Panc1 (cell line): ENCODE data around the gene WSB1. TPM values are rescaled to one million over a fixed set of nuclear protein-coding genes. Genes with fewer than 3 reads are reported as not detected.

Source experiments
- ATAC-seq: fragments of 200-7000 bp; cut with Tn5 transposase; 2 replicates; pipeline ENCODE4 v1.9.1; 2020; ENCODE audit warnings: mild to moderate bottlenecking, moderate library complexity
- BruUV-seq: library from RNA; stranded (reverse); fragments of 400-500 nt; replicated peaks from 2 replicates; lab custom pipeline; 2021; lab: Mats Ljungman, UMichigan
- CTCF ChIA-PET: fragments of 300-600 bp; sonication (Branson Sonifier 250); formaldehyde crosslinking; loops from one replicate; lab custom pipeline; 2022; ENCODE audit warnings: antibody characterized with exemption; lab: Charles Lee
- POLR2A ChIA-PET: fragments of 300-600 bp; sonication (Branson Sonifier 250); formaldehyde crosslinking; loops from one replicate; lab custom pipeline; 2022; ENCODE audit warnings: antibody characterized with exemption; lab: Charles Lee
- DNase-seq: peaks from one replicate; pipeline ENCODE4 v3.0.0-alpha.2; 2010; ENCODE audit warnings: low read depth, low spot score
- H3K27ac ChIP-seq: 2 replicates; pipeline ENCODE4 v1.5.1; 2011; ENCODE audit warnings: mild to moderate bottlenecking, low read length, inconsistent platforms
- H3K27me3 ChIP-seq: fragments of 200-500 bp; sonication (Bioruptor generic); 2 replicates; pipeline ENCODE4 v1.6.0; 2014; ENCODE audit warnings: low read length, inconsistent platforms; ENCODE audit not compliant: control insufficient read depth, insufficient read depth
- H3K36me3 ChIP-seq: fragments of 200-500 bp; sonication (Bioruptor generic); 2 replicates; pipeline ENCODE4 v1.5.1; 2014; ENCODE audit warnings: inconsistent platforms, mild to moderate bottlenecking, low read length, moderate library complexity; ENCODE audit not compliant: control insufficient read depth, insufficient read depth
- H3K4me1 ChIP-seq: 2 replicates; pipeline ENCODE4 v1.5.1; 2011; ENCODE audit warnings: inconsistent platforms, mild to moderate bottlenecking, low read length, moderate library complexity; ENCODE audit not compliant: control insufficient read depth, insufficient read depth
- H3K4me3 ChIP-seq, 2 experiments: 2 replicates each; pipeline ENCODE4 v1.5.1; 2011 to 2012; ENCODE audit warnings: low read depth in 2 of 2, low read length in 2 of 2, mild to moderate bottlenecking in 2 of 2, inconsistent platforms in 1 of 2, moderate library complexity in 1 of 2
- H3K9me3 ChIP-seq: fragments of 200-500 bp; sonication (Bioruptor generic); 2 replicates; pipeline ENCODE4 v1.5.1; 2014; ENCODE audit warnings: low read depth, mild to moderate bottlenecking, inconsistent platforms, low read length, moderate library complexity; ENCODE audit not compliant: control insufficient read depth, insufficient read depth
- CTCF ChIP-seq: fragments of 450-650 bp; IDR thresholded peaks from 2 replicates; pipeline ENCODE4 v1.5.1; 2017; ENCODE audit warnings: mild to moderate bottlenecking
- POLR2AphosphoS5 ChIP-seq: IDR thresholded peaks from 2 replicates; pipeline ENCODE4 v1.6.1; 2012; ENCODE audit warnings: mild to moderate bottlenecking, low read depth, low read length, moderate library complexity
- SIN3A ChIP-seq: IDR thresholded peaks from 2 replicates; pipeline ENCODE4 v1.6.1; 2012; ENCODE audit warnings: low read depth, mild to moderate bottlenecking, low read length, moderate library complexity, borderline replicate concordance; ENCODE audit not compliant: insufficient read depth
- TCF7L2 ChIP-seq: IDR thresholded peaks from 2 replicates; pipeline ENCODE4 v1.6.1; 2011; ENCODE audit warnings: mild to moderate bottlenecking, low read depth, low read length, inconsistent platforms
- in situ Hi-C: cut with HindIII; loops from 2 replicates; pipeline ENCODE4 v1.10.0; 2016; ENCODE audit warnings: low sequenced_read_pairs, low pct_unique_long_range_greater_than_20kb
- intact Hi-C: fragments of 100-400 bp; cut with micrococcal nuclease; formaldehyde crosslinking; loops from one replicate; pipeline ENCODE4 v1.10.0; 2022; ENCODE audit not compliant: unreplicated experiment
- total RNA-seq: library from RNA; stranded (reverse); gene quantifications from one replicate; pipeline ENCODE4 v1.2.1, GENCODE V29; 2021; ENCODE audit not compliant: unreplicated experiment
- TF ChIP-seq, protein P1 (sequence below), 2 experiments: IDR thresholded peaks; 2 replicates each; pipeline ENCODE4 v1.6.1; 2011 to 2012; ENCODE audit warnings: low read depth in 2 of 2, control low read depth in 1 of 2, low read length in 1 of 2, mild to moderate bottlenecking in 1 of 2, moderate library complexity in 1 of 2; ENCODE audit not compliant: insufficient read depth in 1 of 2

WSB1 gene
- total RNA-seq, 1 experiment from 2014 or later: 114 TPM

GRCh38 chr17:27348196-27348595 lies 54.3 kb downstream of the WSB1 start:
- Histone ChIP-seq H3K27ac (peak overlapping the region; percentile 70), H3K9me3 (no peaks in the 10 kb centered on the region), H3K27me3 (no peaks in the 10 kb centered on the region), H3K4me3 (peak overlapping the region; percentile 46 to 68), H3K4me1 (peaks cover 26% of the 10 kb centered on the region), H3K36me3 (no peaks in the 10 kb centered on the region)
- intact Hi-C loops: loop anchor here (10.0 kb wide), 1 partner anchor 53 kb away; the partner anchor contains the start of gene WSB1
- TF ChIP-seq, protein P1, sequence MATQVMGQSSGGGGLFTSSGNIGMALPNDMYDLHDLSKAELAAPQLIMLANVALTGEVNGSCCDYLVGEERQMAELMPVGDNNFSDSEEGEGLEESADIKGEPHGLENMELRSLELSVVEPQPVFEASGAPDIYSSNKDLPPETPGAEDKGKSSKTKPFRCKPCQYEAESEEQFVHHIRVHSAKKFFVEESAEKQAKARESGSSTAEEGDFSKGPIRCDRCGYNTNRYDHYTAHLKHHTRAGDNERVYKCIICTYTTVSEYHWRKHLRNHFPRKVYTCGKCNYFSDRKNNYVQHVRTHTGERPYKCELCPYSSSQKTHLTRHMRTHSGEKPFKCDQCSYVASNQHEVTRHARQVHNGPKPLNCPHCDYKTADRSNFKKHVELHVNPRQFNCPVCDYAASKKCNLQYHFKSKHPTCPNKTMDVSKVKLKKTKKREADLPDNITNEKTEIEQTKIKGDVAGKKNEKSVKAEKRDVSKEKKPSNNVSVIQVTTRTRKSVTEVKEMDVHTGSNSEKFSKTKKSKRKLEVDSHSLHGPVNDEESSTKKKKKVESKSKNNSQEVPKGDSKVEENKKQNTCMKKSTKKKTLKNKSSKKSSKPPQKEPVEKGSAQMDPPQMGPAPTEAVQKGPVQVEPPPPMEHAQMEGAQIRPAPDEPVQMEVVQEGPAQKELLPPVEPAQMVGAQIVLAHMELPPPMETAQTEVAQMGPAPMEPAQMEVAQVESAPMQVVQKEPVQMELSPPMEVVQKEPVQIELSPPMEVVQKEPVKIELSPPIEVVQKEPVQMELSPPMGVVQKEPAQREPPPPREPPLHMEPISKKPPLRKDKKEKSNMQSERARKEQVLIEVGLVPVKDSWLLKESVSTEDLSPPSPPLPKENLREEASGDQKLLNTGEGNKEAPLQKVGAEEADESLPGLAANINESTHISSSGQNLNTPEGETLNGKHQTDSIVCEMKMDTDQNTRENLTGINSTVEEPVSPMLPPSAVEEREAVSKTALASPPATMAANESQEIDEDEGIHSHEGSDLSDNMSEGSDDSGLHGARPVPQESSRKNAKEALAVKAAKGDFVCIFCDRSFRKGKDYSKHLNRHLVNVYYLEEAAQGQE (IDR thresholded peaks at IDR 0.05; ENCODE audit: insufficient read depth in 1 of 2, low read depth in 2 of 2, low read length in 1 of 2): no peak
- no peak for TF ChIP-seq TCF7L2
- no peak for TF ChIP-seq CTCF
- no peak for TF ChIP-seq SIN3A
- no peak for TF ChIP-seq POLR2AphosphoS5
- in situ Hi-C loops: loop anchor here (25.0 kb wide), 1 partner anchor 111 kb away; no protein-coding TSS in a partner anchor
- ATAC-seq (no peak), DNase-seq (no peak)
- BruUV-seq: no TSS peak
- CTCF ChIA-PET: no interaction called here
- POLR2A ChIA-PET: interaction anchor here (0.7 kb wide), 1 partner anchor 112 kb away, joined by 3 read pairs; no protein-coding TSS in a partner anchor

DNA sequence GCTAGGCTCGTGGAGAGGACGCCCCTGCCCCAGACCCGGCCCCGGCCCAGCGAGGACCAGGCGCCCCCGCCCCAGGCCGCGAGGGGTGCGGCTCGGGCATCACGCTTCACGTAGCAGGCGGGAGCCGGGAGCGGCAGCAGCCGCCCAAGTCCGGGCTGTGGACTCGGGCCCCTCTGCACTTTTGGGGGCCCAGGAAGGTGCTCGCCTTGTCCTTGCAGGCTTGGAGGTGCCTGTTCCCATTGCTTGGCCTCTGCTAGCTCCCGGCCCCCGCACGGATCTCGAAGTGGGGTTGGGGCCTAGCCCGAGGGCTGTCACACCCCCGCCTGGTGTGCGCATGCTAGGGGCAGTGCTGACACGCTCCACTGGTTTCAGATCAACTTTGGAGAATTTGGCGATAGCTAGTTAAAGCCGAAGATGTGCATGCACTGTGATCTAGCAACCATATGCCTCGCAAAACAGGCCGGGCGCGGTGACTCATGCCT lies 55.7 kb downstream of the WSB1 start:
- in situ Hi-C loops (loop anchor here (25.0 kb wide), 1 partner anchor 112 kb away; no protein-coding TSS in a partner anchor), intact Hi-C loops (loop anchor here (10.0 kb wide), 2 partner anchors 55 to 115 kb away; partner anchors contain the start of gene WSB1)
- Histone ChIP-seq H3K27me3 (no peaks in the 10 kb centered on the region), H3K4me3 (peak overlapping the region in 1 of 2 experiments; percentile 46; a peak in 2 of 4 replicates), H3K4me1 (peaks cover 31% of the 10 kb centered on the region), H3K27ac (peak overlapping the region; percentile 55; the same call in 1 of the 2 replicates), H3K36me3 (no peaks in the 10 kb centered on the region), H3K9me3 (no peaks in the 10 kb centered on the region)
- DNase-seq (no peak), ATAC-seq (peak; percentile 5)
- no TSS peak for BruUV-seq
- POLR2A ChIA-PET: no interaction called here
- CTCF ChIA-PET: no interaction called here
- TF ChIP-seq POLR2AphosphoS5 (no peak), TCF7L2 (no peak), SIN3A (no peak), CTCF (no peak)
- TF ChIP-seq, protein P1 (IDR thresholded peaks at IDR 0.05; ENCODE audit: insufficient read depth in 1 of 2, low read depth in 2 of 2, low read length in 1 of 2): no peak
